ENCODE results near the gene IL17RB.

The IL17RB gene

DNA sequence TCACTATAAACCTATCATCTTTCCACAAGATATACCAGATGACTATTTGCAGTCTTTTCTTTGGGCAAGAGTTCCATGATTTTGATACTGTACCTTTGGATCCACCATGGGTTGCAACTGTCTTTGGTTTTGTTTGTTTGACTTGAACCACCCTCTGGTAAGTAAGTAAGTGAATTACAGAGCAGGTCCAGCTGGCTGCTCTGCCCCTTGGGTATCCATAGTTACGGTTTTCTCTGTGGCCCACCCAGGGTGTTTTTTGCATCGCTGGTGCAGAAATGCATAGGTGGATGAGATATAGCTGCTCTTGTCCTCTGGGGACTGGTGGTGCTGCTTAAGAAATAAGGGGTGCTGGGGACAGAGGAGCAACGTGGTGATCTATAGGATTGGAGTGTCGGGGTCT is 33.9 kb upstream of the IL17RB start:
- FAIRE-seq: no peak

DNA sequence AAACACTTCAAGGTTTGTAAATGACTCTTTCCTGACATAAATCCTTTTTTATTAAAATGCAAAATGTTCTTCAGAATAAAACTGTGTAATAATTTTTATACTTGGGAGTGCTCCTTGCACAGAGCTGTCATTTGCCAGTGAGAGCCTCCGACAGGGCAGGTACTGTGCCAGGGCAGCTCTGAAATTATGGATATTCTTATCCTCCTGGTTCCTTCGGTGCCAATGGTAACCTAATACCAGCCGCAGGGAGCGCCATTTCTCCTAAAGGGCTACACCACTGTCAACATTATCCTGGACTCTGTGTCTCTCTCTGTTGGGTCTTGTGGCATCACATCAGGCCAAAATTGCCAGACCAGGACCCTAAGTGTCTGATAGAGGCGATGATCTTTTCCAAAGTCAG is 33.1 kb upstream of the IL17RB start:
- no peak for FAIRE-seq

DNA sequence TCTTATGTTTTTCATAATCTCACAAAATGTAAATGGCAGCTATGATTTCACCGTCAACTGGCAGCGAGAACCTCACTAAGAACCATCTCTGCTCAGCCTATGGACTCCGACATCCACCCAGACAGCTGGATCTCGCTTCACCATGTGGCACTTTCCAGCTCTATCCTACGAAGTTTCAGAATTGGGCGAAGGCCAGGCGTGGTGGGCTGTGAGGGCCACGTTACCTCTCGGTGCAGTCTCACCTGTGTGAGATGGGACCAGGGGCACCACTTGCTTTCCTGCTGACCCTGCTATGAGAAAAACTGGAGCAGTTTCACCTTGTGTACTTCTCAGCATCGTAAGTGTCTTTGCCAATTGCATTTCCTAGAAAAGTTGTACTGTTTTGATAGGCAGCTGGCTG is 32.5 kb upstream of the IL17RB start:
- FAIRE-seq: no peak

DNA sequence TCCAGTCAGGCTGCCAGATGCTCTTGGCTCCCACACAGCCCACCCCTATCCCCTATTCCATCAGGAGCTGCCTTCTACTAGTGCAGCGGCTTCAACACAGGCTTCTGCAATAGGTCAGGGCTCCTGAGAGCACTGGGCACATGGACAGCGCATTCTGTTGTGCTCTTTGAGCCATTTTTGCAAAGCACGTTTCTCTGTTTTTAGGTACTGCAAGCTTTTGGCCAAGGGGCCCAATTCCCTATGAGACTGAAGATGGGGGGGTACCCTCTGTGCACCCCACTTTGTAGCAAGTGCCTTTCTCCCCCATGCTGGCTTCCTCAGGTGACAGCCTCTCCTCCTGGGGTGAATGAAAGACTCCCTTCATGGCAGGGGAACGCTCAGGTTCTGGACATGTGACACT is 31.3 kb upstream of the IL17RB start:
- FAIRE-seq: no peak

DNA sequence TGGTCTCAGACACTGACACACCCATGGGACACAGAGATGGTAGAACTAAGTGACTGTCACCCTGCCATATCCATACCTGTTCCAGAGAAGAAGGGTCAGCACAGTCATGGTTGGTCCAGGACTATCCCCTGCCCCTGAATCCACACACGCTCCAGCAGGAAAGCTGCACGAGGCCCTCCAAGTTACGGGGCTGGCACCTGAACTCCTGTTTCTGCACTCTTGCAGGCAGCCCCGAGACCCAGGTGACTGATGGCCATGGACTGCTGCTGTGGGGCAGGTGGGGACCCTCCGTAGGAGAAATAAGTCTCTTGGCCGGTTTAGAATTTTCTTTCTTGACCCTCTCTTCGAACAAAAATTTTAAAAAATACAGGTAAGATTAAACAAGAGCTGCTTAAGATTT is 30.7 kb upstream of the IL17RB start:
- FAIRE-seq: no peak

DNA sequence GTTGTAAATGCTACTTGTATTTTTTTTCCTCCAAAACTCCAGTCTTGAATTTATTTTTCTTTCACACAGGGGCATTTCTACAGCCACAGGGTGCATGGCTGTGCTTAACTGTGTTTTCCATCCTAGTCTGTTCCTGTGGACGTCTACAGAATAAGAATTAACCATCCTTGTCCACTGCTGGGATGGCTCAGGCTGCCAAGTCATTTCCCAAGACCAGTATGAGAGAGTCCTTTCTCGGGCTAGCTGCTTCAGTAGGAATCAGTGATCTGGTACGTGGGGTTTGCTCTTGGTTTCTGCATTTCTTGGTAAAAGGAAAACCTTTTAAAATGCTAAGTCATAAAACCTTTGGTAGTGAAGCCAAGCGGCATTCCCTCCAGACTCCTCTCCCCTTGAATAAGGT is 29.9 kb upstream of the IL17RB start:
- FAIRE-seq: no peak

GRCh38 chr3:53817211-53817610 is 29.2 kb upstream of the IL17RB start:
- FAIRE-seq: no peak

DNA sequence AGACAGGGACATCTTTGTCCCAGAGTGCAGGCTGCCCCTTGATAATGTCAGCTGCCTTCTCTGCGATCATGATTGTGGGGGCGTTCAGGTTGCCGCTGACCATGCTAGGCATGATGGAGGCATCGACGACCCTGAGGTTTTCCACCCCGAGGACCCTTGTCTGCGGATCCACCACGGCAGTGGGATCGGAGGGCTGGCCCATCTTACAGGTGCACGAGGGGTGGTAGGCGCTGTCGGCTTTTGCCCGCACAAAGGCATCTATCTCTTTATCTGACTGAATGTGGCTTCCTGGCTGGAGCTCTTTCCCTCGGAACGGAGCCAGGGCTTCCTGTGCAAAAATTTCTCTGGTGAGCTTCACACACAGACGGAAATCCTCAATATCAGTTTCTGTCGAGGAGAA is 28.6 kb upstream of the IL17RB start:
- no peak for FAIRE-seq

DNA sequence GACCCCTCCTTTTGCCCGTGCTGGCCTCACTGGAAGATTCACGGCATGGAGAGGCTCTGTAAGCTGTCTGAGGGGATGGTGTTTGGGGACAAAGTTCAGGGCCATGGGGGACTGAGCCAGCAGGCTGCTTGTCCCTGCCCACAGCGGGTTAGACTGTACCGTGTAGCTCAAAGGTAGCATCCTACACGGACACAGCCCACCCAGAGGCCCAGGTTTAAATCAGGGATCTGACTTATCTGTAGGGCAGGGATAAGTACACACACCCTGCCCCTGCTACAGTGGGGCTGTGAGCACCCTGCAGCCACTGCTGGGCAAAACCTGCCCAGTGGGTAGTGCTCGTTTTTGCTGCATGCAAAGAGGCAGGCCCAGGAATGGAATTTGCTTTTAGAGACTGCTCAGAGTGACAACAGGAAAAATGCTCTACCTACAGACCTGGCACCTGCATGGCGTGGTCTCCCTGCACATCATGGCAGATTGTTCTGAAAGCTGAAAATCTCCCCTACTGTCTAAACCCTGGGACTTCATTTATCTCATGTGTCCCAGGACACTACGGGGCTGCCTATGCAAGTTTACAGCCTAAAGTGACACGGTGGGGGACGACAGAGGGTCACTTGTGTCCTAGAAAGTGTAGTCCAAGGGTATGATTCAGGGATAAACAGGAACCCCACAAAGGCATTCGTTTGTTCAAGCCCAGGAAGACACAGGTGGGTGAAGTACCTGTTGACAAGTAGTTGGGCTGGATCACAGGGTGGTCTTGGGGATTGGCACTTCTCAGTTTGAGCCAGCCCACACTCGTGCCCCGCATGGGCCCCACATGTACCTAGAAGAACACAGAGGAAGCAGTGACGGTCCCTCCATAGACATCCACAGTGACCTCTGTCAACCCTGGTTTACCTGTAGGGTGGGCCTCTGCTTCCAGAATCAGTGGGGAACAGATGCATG is 27.9 kb upstream of the IL17RB start:
- no peak for FAIRE-seq

DNA sequence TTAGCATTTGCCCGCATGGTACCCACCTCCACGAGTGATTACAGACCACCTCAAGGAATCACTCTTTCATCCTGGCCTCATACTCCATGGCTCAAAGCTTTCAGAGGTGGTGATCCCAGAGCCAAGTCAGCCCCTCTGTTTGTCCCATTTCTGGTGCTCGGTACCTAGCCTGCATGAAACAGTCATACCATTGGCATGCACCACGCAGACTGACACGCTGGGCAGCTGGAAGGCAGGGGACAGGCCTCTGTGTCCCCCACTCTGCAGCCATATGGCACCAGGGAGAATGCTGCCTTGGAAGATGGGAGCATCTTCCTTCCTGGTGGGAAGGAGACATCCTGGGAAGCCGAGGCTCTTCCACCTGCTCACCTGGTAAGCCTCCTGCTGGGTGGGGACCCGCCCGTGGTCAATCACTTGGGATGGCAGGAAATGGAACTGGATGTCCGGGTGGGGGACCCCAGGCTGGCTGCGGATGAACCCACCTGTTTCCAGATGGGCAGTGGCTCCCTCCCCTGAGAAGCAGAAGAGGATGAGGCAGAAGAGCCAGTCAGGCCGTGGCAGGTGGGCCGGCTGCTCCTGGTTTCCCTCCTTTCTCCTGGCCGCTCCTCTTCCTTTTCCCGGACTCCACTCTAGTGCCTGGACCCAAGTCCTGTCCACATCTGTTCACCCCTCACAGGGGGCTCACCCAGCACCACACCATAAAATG is 27.1 kb upstream of the IL17RB start:
- no peak for FAIRE-seq

- no peak for FAIRE-seq
Observed at GRCh38 chr3:53820084-53820483, 26.3 kb upstream of the IL17RB start.

GRCh38 chr3:53820756-53821580 is 25.4 kb upstream of the IL17RB start:
- FAIRE-seq: no peak

DNA sequence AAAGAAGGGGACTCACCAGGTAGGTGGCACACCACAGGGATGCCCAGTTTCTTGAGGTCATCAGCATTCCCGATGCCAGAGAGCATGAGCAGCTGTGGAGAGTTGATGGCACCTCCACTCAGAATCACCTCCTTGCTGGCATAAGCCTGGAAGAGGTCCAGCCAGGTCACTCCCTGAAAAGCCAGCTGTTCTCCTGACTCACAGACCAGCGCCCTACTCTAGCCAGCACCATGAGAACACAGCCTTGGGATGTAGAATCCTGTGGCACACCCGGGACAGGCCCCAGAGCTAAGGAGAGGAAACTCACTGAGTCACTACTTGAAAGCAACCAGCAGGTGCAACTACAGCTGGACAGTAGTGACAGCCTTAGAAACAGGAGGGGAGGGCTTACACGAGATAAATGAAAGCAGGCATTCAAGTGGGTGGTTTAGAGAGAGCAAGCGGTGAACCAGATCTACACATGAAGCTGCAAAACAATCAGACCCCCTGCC is 24.7 kb upstream of the IL17RB start:
- FAIRE-seq: no peak

GRCh38 chr3:53822331-53822741 is 24.0 kb upstream of the IL17RB start:
- FAIRE-seq: no peak

- FAIRE-seq: no peak
Observed at GRCh38 chr3:53823026-53823955, 23.1 kb upstream of the IL17RB start.

DNA sequence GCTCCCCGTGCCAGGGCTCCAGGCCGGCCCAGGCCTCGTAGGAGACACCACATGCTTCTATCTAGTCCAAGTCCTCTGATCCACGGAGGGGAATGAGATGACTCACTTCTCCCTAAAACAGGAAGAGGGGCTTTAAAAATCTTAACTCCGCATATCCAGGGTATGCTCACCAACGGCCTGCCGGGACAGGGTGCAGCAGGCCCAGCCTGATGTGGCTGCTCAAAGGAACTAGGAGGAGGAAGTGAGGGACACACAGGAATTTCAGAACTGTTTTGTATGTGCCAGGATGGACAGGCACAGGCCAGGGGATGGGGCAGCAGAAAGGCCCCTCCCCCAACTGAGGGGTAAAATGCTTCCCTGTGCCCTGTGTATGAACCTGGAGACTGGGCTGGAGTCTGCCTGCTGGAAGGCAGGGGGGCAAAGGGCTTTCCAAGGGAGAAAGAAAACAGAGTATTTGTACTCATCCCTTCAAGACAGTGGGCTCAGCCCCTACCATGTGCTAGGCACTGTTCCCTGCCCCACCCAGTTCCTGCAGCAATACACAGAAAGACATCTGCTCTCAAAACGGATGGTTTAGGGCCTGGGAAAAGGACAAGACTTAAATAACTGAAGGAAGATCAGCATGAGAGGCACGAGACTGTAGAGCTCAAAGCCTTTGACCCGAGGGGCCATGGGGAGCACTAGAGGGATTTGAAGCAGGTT is 22.3 kb upstream of the IL17RB start:
- FAIRE-seq: no peak

- no peak for FAIRE-seq
Observed at GRCh38 chr3:53824795-53825194, 21.6 kb upstream of the IL17RB start.

DNA sequence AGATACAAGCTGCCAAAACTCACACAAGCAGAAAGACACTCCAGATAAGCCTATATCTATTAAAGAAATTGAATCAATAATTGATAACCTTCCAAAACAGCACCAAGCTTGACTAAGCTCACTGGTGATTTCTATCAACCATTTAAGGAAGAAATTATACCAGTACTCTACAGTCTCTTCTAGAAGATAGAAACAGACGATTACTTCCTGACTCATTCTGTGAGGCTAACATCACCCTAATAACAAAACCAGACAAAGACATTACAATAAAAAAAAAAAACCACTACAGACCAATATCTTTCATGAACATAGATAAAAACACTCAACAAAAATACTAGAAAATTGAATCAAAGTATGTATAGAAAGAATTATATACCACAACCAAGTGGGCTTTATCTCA is 20.3 kb upstream of the IL17RB start:
- FAIRE-seq: no peak

DNA sequence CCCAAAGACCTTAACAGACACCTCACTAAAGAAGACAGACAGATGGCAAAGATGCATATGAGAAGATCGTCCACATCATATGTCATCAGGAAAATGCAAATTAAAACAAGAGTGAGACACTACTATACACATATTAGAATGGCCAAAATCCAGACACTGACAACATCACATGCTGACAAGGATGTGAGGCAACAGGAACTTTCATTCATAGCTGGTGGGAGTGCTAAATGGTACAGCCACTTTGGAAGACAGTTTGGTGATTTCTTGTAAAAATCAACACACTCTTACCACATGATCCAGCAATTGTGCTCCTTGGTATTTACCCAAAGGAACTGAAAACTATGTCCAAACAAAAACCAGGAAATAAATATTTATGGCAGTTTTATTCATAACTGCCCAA is 17.8 kb upstream of the IL17RB start:
- FAIRE-seq: no peak

GRCh38 chr3:53829605-53830004 is 16.8 kb upstream of the IL17RB start:
- no peak for FAIRE-seq

DNA sequence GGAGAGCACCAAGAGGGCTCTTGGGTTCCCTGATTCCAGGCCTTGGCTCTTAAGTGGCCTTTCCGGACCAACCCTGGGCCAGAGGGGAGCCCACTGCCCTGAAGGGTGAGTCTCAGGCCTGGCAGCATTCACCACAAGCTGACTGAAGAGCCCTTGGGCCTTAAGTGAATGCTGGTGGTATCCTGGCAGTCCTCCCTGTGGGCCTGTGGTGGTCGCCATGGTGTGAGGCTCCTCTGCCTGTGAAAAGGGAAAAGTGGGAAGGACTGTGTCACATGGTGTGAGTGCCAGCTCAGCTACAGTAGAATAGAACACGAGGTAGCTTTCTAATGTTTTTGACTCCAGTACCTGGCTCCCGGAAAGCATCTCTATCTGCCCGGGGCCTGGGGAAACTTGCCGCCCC is 15.4 kb upstream of the IL17RB start:
- no peak for FAIRE-seq
